Measurements from ENCODE around the gene MAIP1. TPM values are rescaled to one million over a fixed set of nuclear protein-coding genes. Genes with fewer than 3 reads are reported as not detected.

Gene MAIP1
- total and polyA plus RNA-seq, 9 of the 15 experiments (the other 6 are each of a cell fraction or from before 2014, with no cell fraction given), result 3.6 to 30.0 (median 24.5) TPM

- TF ChIP-seq, protein P1, sequence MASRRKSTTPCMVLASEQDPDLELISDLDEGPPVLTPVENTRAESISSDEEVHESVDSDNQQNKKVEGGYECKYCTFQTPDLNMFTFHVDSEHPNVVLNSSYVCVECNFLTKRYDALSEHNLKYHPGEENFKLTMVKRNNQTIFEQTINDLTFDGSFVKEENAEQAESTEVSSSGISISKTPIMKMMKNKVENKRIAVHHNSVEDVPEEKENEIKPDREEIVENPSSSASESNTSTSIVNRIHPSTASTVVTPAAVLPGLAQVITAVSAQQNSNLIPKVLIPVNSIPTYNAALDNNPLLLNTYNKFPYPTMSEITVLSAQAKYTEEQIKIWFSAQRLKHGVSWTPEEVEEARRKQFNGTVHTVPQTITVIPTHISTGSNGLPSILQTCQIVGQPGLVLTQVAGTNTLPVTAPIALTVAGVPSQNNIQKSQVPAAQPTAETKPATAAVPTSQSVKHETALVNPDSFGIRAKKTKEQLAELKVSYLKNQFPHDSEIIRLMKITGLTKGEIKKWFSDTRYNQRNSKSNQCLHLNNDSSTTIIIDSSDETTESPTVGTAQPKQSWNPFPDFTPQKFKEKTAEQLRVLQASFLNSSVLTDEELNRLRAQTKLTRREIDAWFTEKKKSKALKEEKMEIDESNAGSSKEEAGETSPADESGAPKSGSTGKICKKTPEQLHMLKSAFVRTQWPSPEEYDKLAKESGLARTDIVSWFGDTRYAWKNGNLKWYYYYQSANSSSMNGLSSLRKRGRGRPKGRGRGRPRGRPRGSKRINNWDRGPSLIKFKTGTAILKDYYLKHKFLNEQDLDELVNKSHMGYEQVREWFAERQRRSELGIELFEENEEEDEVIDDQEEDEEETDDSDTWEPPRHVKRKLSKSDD (conservative IDR thresholded peaks at IDR 0.05; ENCODE audit: low read length), result no peak
- no peak for TF ChIP-seq MTA1 (IDR thresholded peaks at IDR 0.05; ENCODE audit: borderline replicate concordance)
These were observed 21.9 kb upstream of the MAIP1 start (continued) for GRCh38 chr2:199933466-199933865.

- H3K4me2 ChIP-seq (ENCODE audit: insufficient read depth, low read length), result no peak overlapping the region
- intact Hi-C loops (cut with micrococcal nuclease) (loop anchor here (5.0 kb wide), 1 partner anchor 79 kb away; no protein-coding TSS in a partner anchor), in situ Hi-C loops (cut with MboI) (no loop called here)
- ChIA-PET CTCF (ENCODE audit: low intra/inter-chr PET ratio) (no interaction called here), POLR2A (no interaction called here)
- DNase-seq (ENCODE audit: extremely low read depth in 1 of 4, low spot score in 3 of 4) (no peak), ATAC-seq (no peak), FAIRE-seq (no peak)
- no peak for TF ChIP-seq BACH1 (tag; IDR thresholded peaks at IDR 0.05)
- no peak for TF ChIP-seq SIN3A (IDR thresholded peaks at IDR 0.05; ENCODE audit: borderline replicate concordance in 2 of 2, control insufficient read depth in 1 of 2, low read depth in 2 of 2, low read length in 2 of 2)
- no peaks in the 10 kb centered on the region for H3K27me3 ChIP-seq (ENCODE audit: control insufficient read depth in 2 of 2, insufficient read depth in 2 of 2, low read length in 2 of 2)
- WGBS (ENCODE audit: insufficient coverage, low coverage, missing lambda C conversion rate), result 73% methylated on average over 2 of the region's 2 CpGs
- H3K4me1 ChIP-seq (replicated peaks in 1 of 2; ENCODE audit: control insufficient read depth in 2 of 2, insufficient read depth in 2 of 2, low read length in 2 of 2), result no peaks in the 10 kb centered on the region; a peak in 1 of 5 replicates
- H2AFZ ChIP-seq (ENCODE audit: low read depth, low read length), result no peak overlapping the region
- no peak overlapping the region for H3K9ac ChIP-seq (ENCODE audit: insufficient read depth in 1 of 2, low read depth in 2 of 2, low read length in 2 of 2)
- no peaks in the 10 kb centered on the region for H3K9me1 ChIP-seq (ENCODE audit: control insufficient read depth, insufficient read depth, low read length)
- H3K36me3 ChIP-seq (ENCODE audit: control insufficient read depth, insufficient read depth, low read length), result peaks cover 63% of the 10 kb centered on the region
- 0 out of 3 replicates have a peak, but pooled peaks cover 6% of the 10 kb centered on the region for H3K79me2 ChIP-seq (ENCODE audit: control insufficient read depth, insufficient read depth, low read length)
- no peaks in the 10 kb centered on the region for H3K9me3 ChIP-seq (replicated peaks; ENCODE audit: control insufficient read depth, insufficient read depth, low read depth, low read length)
- no TSS peak for BruUV-seq (replicated peaks)
- no peak overlapping the region for H3K27ac ChIP-seq (ENCODE audit: extremely low read depth, low read depth, low read length)
- H3K4me3 ChIP-seq, result no peak overlapping the region
- no peaks in the 10 kb centered on the region for H4K20me1 ChIP-seq (replicated peaks; ENCODE audit: control insufficient read depth, insufficient read depth, low read length)
These were observed 18.8 kb upstream of the MAIP1 start for GRCh38 chr2:199936554-199936953.

Measured in K562 (cell line).